ENCODE measurements around the gene GALNT15.

GALNT15 gene

GRCh38 chr3:16219777-16220176 is 45.3 kb downstream of the GALNT15 start:
- Histone ChIP-seq H3K4me1 (no peaks in the 10 kb centered on the region), H3K36me3 (no peaks in the 10 kb centered on the region), H3K27me3 (no peaks in the 10 kb centered on the region), H3K9me3 (no peaks in the 10 kb centered on the region), H3K4me3 (ENCODE audit: low read depth, low read length) (no peak overlapping the region)
- DNase-seq, result no peak
- no peak for TF ChIP-seq CTCF (IDR thresholded peaks at IDR 0.05; ENCODE audit: low read depth, low read length)

- no peaks in the 10 kb centered on the region for H3K4me1 ChIP-seq
- H3K4me3 ChIP-seq (ENCODE audit: low read depth, low read length), result no peak overlapping the region
- no peaks in the 10 kb centered on the region for H3K9me3 ChIP-seq
- no peaks in the 10 kb centered on the region for H3K36me3 ChIP-seq
- DNase-seq, result no peak
- no peaks in the 10 kb centered on the region for H3K27me3 ChIP-seq
- TF ChIP-seq CTCF (IDR thresholded peaks at IDR 0.05; ENCODE audit: low read depth, low read length), result no peak
Observed at GRCh38 chr3:16221990-16222389, 47.5 kb downstream of the GALNT15 start.

- no peak overlapping the region for H3K4me3 ChIP-seq (ENCODE audit: low read depth, low read length)
- no peaks in the 10 kb centered on the region for H3K4me1 ChIP-seq
- no peaks in the 10 kb centered on the region for H3K36me3 ChIP-seq
- no peaks in the 10 kb centered on the region for H3K27me3 ChIP-seq
- no peak for TF ChIP-seq CTCF (IDR thresholded peaks at IDR 0.05; ENCODE audit: low read depth, low read length)
- H3K9me3 ChIP-seq, result no peaks in the 10 kb centered on the region
- no peak for DNase-seq
Observed at GRCh38 chr3:16222547-16222946, 48.1 kb downstream of the GALNT15 start.

GRCh38 chr3:16224325-16224724 is 49.8 kb downstream of the GALNT15 start:
- no peaks in the 10 kb centered on the region for H3K9me3 ChIP-seq
- DNase-seq, result no peak
- H3K4me3 ChIP-seq (ENCODE audit: low read depth, low read length), result no peak overlapping the region
- no peaks in the 10 kb centered on the region for H3K4me1 ChIP-seq
- no peaks in the 10 kb centered on the region for H3K27me3 ChIP-seq
- H3K36me3 ChIP-seq, result no peaks in the 10 kb centered on the region
- no peak for TF ChIP-seq CTCF (IDR thresholded peaks at IDR 0.05; ENCODE audit: low read depth, low read length)

- Histone ChIP-seq H3K4me3 (ENCODE audit: low read depth, low read length) (no peak overlapping the region), H3K27me3 (no peaks in the 10 kb centered on the region), H3K9me3 (no peaks in the 10 kb centered on the region), H3K4me1 (no peaks in the 10 kb centered on the region), H3K36me3 (no peaks in the 10 kb centered on the region)
- no peak for DNase-seq
- TF ChIP-seq CTCF (IDR thresholded peaks at IDR 0.05; ENCODE audit: low read depth, low read length), result no peak
Observed at GRCh38 chr3:16227566-16227965, 53.1 kb downstream of the GALNT15 start.

GRCh38 chr3:16229681-16230080 is 55.2 kb downstream of the GALNT15 start:
- no peaks in the 10 kb centered on the region for H3K9me3 ChIP-seq
- H3K4me1 ChIP-seq, result no peaks in the 10 kb centered on the region
- TF ChIP-seq CTCF (IDR thresholded peaks at IDR 0.05; ENCODE audit: low read depth, low read length), result no peak
- H3K36me3 ChIP-seq, result no peaks in the 10 kb centered on the region
- no peaks in the 10 kb centered on the region for H3K27me3 ChIP-seq
- no peak for DNase-seq
- no peak overlapping the region for H3K4me3 ChIP-seq (ENCODE audit: low read depth, low read length)

Data from BE2C (cell line).